IMR-90 (cell line): ENCODE data around the gene COX4I1. TPM values are rescaled to one million over a fixed set of nuclear protein-coding genes. Genes with fewer than 3 reads are reported as not detected.

ENCODE experiments used
- ATAC-seq: fragments of 200-7000 bp; cut with Tn5 transposase; 2 replicates; pipeline ENCODE4 v1.9.1; 2020; ENCODE audit warnings: low read depth, mild to moderate bottlenecking, moderate library complexity
- BruUV-seq: library from RNA; stranded (reverse); fragments of 400-500 nt; replicated peaks from 2 replicates; lab custom pipeline; 2021; lab: Mats Ljungman, UMichigan
- CTCF ChIA-PET: fragments of 300-600 bp; formaldehyde crosslinking; extraction: SDS; loops from one replicate; lab custom pipeline; 2021; ENCODE audit warnings: antibody characterized with exemption; lab: Yijun Ruan, JAX
- POLR2A ChIA-PET: fragments of 300-600 bp; sonication (Branson Sonifier 250); formaldehyde crosslinking; loops from one replicate; lab custom pipeline; 2022; ENCODE audit warnings: antibody characterized with exemption; ENCODE audit not compliant: unreplicated experiment; lab: Charles Lee
- DNase-seq: peaks from one replicate; pipeline ENCODE4 v3.0.0; 2013
- H2AFZ ChIP-seq: replicated peaks from 2 replicates; pipeline ENCODE3; 2013; ENCODE audit warnings: low read length, mild to moderate bottlenecking; ENCODE audit not compliant: poor library complexity
- H2AK5ac ChIP-seq: 2 replicates; pipeline ENCODE4 v1.6.1; 2013; ENCODE audit warnings: low read depth, low read length, inconsistent platforms
- H2AK9ac ChIP-seq: replicated peaks from 2 replicates; pipeline ENCODE3; 2013; ENCODE audit warnings: mild to moderate bottlenecking, low read depth, low read length, moderate library complexity; ENCODE audit not compliant: poor library complexity
- H2BK120ac ChIP-seq: 2 replicates; pipeline ENCODE4 v1.6.1; 2013; ENCODE audit warnings: low read depth, low read length, inconsistent platforms
- H2BK15ac ChIP-seq: 3 replicates; pipeline ENCODE4 v1.6.1; 2013; ENCODE audit warnings: low read depth, low read length, inconsistent platforms
- H2BK20ac ChIP-seq: 2 replicates; pipeline ENCODE4 v1.6.1; 2013; ENCODE audit warnings: low read depth, mild to moderate bottlenecking, inconsistent platforms, low read length, moderate library complexity
- H2BK5ac ChIP-seq: 2 replicates; pipeline ENCODE4 v1.6.1; 2013; ENCODE audit warnings: mild to moderate bottlenecking, low read depth, low read length, inconsistent platforms; ENCODE audit not compliant: poor library complexity, severe bottlenecking
- H3K14ac ChIP-seq: replicated peaks from 2 replicates; pipeline ENCODE4 v1.6.1; 2013; ENCODE audit warnings: low read depth, low read length, inconsistent platforms
- H3K18ac ChIP-seq: 2 replicates; pipeline ENCODE4 v1.6.1; 2013; ENCODE audit warnings: low read depth, low read length, control low read depth
- H3K23ac ChIP-seq: 2 replicates; pipeline ENCODE4 v1.6.1; 2013; ENCODE audit warnings: low read depth, low read length, inconsistent platforms
- H3K27ac ChIP-seq: 2 replicates; pipeline ENCODE4 v1.5.1; 2013; ENCODE audit warnings: mild to moderate bottlenecking, control low read depth, low read length; ENCODE audit not compliant: insufficient read depth
- H3K27me3 ChIP-seq: 2 replicates; pipeline ENCODE4 v1.6.1; 2013; ENCODE audit warnings: low read length; ENCODE audit not compliant: control insufficient read depth, insufficient read depth
- H3K36me3 ChIP-seq: 2 replicates; pipeline ENCODE4 v1.6.1; 2013; ENCODE audit warnings: low read length, mixed read lengths; ENCODE audit not compliant: control insufficient read depth, insufficient read depth
- H3K4ac ChIP-seq: 2 replicates; pipeline ENCODE4 v1.6.1; 2013; ENCODE audit warnings: low read depth, low read length, inconsistent platforms
- H3K4me1 ChIP-seq: 2 replicates; pipeline ENCODE4 v1.6.1; 2013; ENCODE audit warnings: low read length, mixed read lengths; ENCODE audit not compliant: control insufficient read depth, insufficient read depth
- H3K4me2 ChIP-seq: 2 replicates; pipeline ENCODE4 v1.6.1; 2013; ENCODE audit warnings: low read depth, mild to moderate bottlenecking, control low read depth, low read length, moderate library complexity
- H3K4me3 ChIP-seq: 2 replicates; pipeline ENCODE4 v1.5.1; 2013; ENCODE audit warnings: low read depth, mild to moderate bottlenecking, control low read depth, low read length, moderate library complexity; ENCODE audit not compliant: insufficient read depth
- H3K56ac ChIP-seq: 2 replicates; pipeline ENCODE4 v1.6.1; 2013; ENCODE audit warnings: low read length, inconsistent platforms; ENCODE audit not compliant: insufficient read depth; ENCODE audit errors: extremely low read depth
- H3K79me1 ChIP-seq, 2 experiments: 2 replicates each; pipeline ENCODE4 v1.6.1; 2013; ENCODE audit warnings: low read length in 2 of 2, inconsistent platforms in 1 of 2, low read depth in 1 of 2
- H3K9ac ChIP-seq: 2 replicates; pipeline ENCODE4 v1.6.1; 2013; ENCODE audit warnings: low read depth, low read length, control low read depth
- H3K9me1 ChIP-seq: 2 replicates; pipeline ENCODE4 v1.6.1; 2013; ENCODE audit warnings: low read length, inconsistent platforms; ENCODE audit not compliant: insufficient read depth
- H3K9me3 ChIP-seq: 2 replicates; pipeline ENCODE4 v1.6.1; 2013; ENCODE audit warnings: low read length; ENCODE audit not compliant: control insufficient read depth, insufficient read depth
- H4K20me1 ChIP-seq: 2 replicates; pipeline ENCODE4 v1.6.1; 2013; ENCODE audit warnings: low read length, inconsistent platforms; ENCODE audit not compliant: insufficient read depth
- H4K5ac ChIP-seq: 2 replicates; pipeline ENCODE4 v1.6.1; 2013; ENCODE audit warnings: mild to moderate bottlenecking, low read depth, low read length, control low read depth
- H4K8ac ChIP-seq, 2 experiments: 2 replicates each; pipeline ENCODE4 v1.6.1; 2013; ENCODE audit warnings: low read depth in 2 of 2, low read length in 2 of 2, control low read depth in 1 of 2, inconsistent platforms in 1 of 2
- H4K91ac ChIP-seq: 2 replicates; pipeline ENCODE4 v1.6.1; 2013; ENCODE audit warnings: low read depth, low read length, inconsistent platforms; ENCODE audit not compliant: insufficient read depth
- MXI1 ChIP-seq: IDR thresholded peaks from 2 replicates; pipeline ENCODE4 v1.6.1; 2012; ENCODE audit warnings: low read depth, mild to moderate bottlenecking, low read length, moderate library complexity, borderline replicate concordance
- whole genome bisulfite sequencing, 2 experiments: methylation state at CpG; one replicate each; pipeline versions ENCODE4 v1.1.5 to v1.1.7; 2013; ENCODE audit warnings: missing lambda C conversion rate in 2 of 2; ENCODE audit not compliant: insufficient read length in 1 of 2; ENCODE audit errors: extremely low coverage in 2 of 2; 5-methylcytosine and 5-hydroxymethylcytosine counted together
- dilution Hi-C: fragments of 300-500 bp; cut with HindIII; formaldehyde crosslinking; loops from one replicate; pipeline ENCODE4 v1.14.3; 2018; ENCODE audit warnings: low sequenced_read_pairs; ENCODE audit not compliant: unreplicated experiment
- in situ Hi-C: fragments of 300-500 bp; cut with MboI; formaldehyde crosslinking; loops from 3 replicates; pipeline ENCODE4 v1.14.3; 2019; ENCODE audit warnings: low sequenced_read_pairs, inconsistent platforms, mixed read lengths
- intact Hi-C: fragments of 100-400 bp; cut with micrococcal nuclease; formaldehyde crosslinking; loops from 2 replicates; pipeline ENCODE4 v1.10.0; 2022
- polyA plus RNA-seq, 3 experiments: library from polyadenylated mRNA; depleted of rRNA; stranded (reverse); fragments of >200 nt; gene quantifications; 2 replicates each; pipeline ENCODE4 v1.2.3, GENCODE V29; 2012; ENCODE audit warnings: low replicate concordance in 1 of 3
- total RNA-seq: library from RNA; depleted of rRNA; stranded (reverse); fragments of >200 nt; gene quantifications from 2 replicates; pipeline ENCODE4 v1.2.3, GENCODE V29; 2012
- TF ChIP-seq, protein P1 (sequence below): fragments of 150-350 bp; IDR thresholded peaks from 2 replicates; pipeline ENCODE4 v1.6.1; 2016; ENCODE audit warnings: low read depth, mild to moderate bottlenecking, low read length, moderate library complexity, borderline replicate concordance

Gene COX4I1
- total and polyA plus RNA-seq, 2 of the 4 experiments (the other 2 are of a cell fraction), result 397 to 700 TPM

DNA sequence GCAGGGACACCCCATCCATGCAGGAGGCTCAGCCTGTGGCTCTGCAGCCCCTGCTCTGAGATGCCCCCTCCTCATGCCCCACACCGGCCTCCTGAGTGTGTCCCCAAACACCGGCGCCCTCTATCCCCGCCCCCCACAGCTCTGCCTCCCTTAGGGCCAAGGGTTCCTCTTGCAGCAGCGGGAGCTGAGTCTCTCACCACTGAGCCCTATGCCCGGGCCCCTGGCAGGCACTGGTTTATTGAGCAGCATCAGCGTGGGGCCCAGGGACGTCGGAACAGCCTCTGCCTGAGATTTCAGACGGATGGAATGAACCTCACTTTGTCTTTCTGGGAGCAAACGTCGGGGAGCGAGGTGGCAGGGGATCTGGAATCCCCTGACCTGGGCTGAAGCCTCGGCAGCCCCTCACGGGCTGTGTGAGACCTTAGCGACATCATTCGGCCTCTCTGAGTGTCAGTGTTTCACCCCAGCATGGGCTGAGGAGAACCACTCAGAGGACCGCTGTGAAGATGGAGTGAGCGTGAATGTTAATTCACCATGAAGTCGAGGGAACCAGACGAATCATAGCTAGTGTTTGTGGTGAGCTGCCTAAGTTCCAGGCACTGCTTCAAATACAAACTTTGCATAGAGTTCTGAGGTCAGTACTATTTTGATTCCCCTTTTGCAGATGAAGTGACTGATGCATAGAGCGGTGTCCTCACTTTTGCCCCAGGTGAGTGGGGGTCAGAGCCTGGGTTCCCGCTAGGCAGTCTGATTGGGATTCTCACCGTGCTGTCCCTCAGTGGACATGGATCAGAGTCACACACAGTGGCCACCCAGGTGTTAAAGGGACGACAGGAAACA is 43.3 kb upstream of the COX4I1 start:
- POLR2A ChIA-PET, result no interaction called here
- peak overlapping the region; percentile 33; the same call in 1 of the 3 replicates for H2BK15ac ChIP-seq
- peak overlapping the region in 1 of 2 experiments; percentile 26; a peak in 1 of 4 replicates for H4K8ac ChIP-seq
- CTCF ChIA-PET, result no interaction called here
- H3K36me3 ChIP-seq, result no peaks in the 10 kb centered on the region
- H3K56ac ChIP-seq, result no peak overlapping the region
- peak overlapping the region; percentile 49 for H3K4ac ChIP-seq
- no peak overlapping the region for H3K9ac ChIP-seq
- peaks cover 29% of the 10 kb centered on the region for H3K4me1 ChIP-seq
- ATAC-seq (no peak), DNase-seq (peak; percentile 62)
- no TSS peak for BruUV-seq
- intact Hi-C loops (no loop called here), in situ Hi-C loops (no loop called here), dilution Hi-C loops (no loop called here)
- no peak overlapping the region for H3K4me3 ChIP-seq
- H3K18ac ChIP-seq, result no peak overlapping the region
- peak overlapping the region; percentile 24; the same call in 1 of the 2 replicates for H2BK120ac ChIP-seq
- 78% methylated on average over 19 of the region's 25 CpGs; no CpG with 5 or more reads in 1 of the 2 experiments for WGBS, 2 experiments
- H4K91ac ChIP-seq, result peak overlapping the region; percentile 31
- H3K9me3 ChIP-seq, result no peaks in the 10 kb centered on the region
- no peak overlapping the region for H3K23ac ChIP-seq
- H2BK20ac ChIP-seq, result peak overlapping the region; percentile 2
- H2AK5ac ChIP-seq, result peak overlapping the region; percentile 72
- no peak overlapping the region for H4K5ac ChIP-seq
- H2AK9ac ChIP-seq, result peak overlapping the region; percentile 71
- H3K4me2 ChIP-seq, result no peak overlapping the region
- H3K14ac ChIP-seq, result no peak overlapping the region; the same call in 1 of the 2 replicates
- TF ChIP-seq MXI1, result no peak
- TF ChIP-seq, protein P1, sequence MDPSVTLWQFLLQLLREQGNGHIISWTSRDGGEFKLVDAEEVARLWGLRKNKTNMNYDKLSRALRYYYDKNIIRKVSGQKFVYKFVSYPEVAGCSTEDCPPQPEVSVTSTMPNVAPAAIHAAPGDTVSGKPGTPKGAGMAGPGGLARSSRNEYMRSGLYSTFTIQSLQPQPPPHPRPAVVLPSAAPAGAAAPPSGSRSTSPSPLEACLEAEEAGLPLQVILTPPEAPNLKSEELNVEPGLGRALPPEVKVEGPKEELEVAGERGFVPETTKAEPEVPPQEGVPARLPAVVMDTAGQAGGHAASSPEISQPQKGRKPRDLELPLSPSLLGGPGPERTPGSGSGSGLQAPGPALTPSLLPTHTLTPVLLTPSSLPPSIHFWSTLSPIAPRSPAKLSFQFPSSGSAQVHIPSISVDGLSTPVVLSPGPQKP, result no peak
- H3K79me1 ChIP-seq, result peaks cover 0 to 7% of the 10 kb centered on the region in 2 experiments; a peak in 1 of 4 replicates
- no peak overlapping the region for H3K27ac ChIP-seq
- H3K9me1 ChIP-seq, result peaks cover 10% of the 10 kb centered on the region
- peak overlapping the region; percentile 6 for H2BK5ac ChIP-seq
- H2AFZ ChIP-seq, result peak overlapping the region; percentile 55
- H4K20me1 ChIP-seq, result peaks cover 7% of the 10 kb centered on the region; the same call in 1 of the 2 replicates
- H3K27me3 ChIP-seq, result no peaks in the 10 kb centered on the region; the same call in 1 of the 2 replicates
